ENCODE results near the gene CPT1B. TPM values are rescaled to one million over a fixed set of nuclear protein-coding genes. Genes with fewer than 3 reads are reported as not detected.

Gene CPT1B
- total and polyA plus RNA-seq, 2 of the 4 experiments (the other 2 are of a cell fraction) = 0.36 to 1.8 TPM

- no peak overlapping the region for H3K4me3 ChIP-seq (ENCODE audit: insufficient read depth, low read depth, low read length)
- no peak overlapping the region for H4K8ac ChIP-seq (ENCODE audit: low read depth in 2 of 2, low read length in 2 of 2)
- H2BK20ac ChIP-seq (ENCODE audit: low read depth, low read length) = no peak overlapping the region
- no peak overlapping the region for H2BK5ac ChIP-seq (ENCODE audit: low read depth, low read length, poor library complexity, severe bottlenecking)
- no peaks in the 10 kb centered on the region for H3K36me3 ChIP-seq (ENCODE audit: control insufficient read depth, insufficient read depth, low read length)
- ATAC-seq (ENCODE audit: low read depth) (no peak), DNase-seq (no peak)
- intact Hi-C loops (cut with micrococcal nuclease) (no loop called here), dilution Hi-C loops (cut with HindIII; ENCODE audit: low sequenced_read_pairs, unreplicated experiment) (no loop called here), in situ Hi-C loops (cut with MboI; ENCODE audit: low sequenced_read_pairs) (no loop called here)
- WGBS, 2 experiments (ENCODE audit: extremely low coverage in 2 of 2, insufficient read length in 1 of 2) = 21% methylated on average over 22 of the region's 35 CpGs; no CpG with 5 or more reads in 1 of the 2 experiments
- H3K4ac ChIP-seq (ENCODE audit: low read depth, low read length) = no peak overlapping the region
- H2BK15ac ChIP-seq (ENCODE audit: low read depth, low read length) = no peak overlapping the region
- H4K5ac ChIP-seq (ENCODE audit: low read depth, low read length) = no peak overlapping the region
- H3K27ac ChIP-seq (ENCODE audit: insufficient read depth, low read length) = no peak overlapping the region
- no peak overlapping the region for H3K18ac ChIP-seq (ENCODE audit: low read depth, low read length)
- no peak overlapping the region for H3K9ac ChIP-seq (ENCODE audit: low read depth, low read length)
- no peaks in the 10 kb centered on the region for H4K20me1 ChIP-seq (ENCODE audit: insufficient read depth, low read length)
- TF ChIP-seq MXI1 (IDR thresholded peaks at IDR 0.05; ENCODE audit: borderline replicate concordance, low read depth, low read length) (no peak), USF2 (IDR thresholded peaks at IDR 0.05; ENCODE audit: low read depth, low read length) (no peak), MAZ (IDR thresholded peaks at IDR 0.05; ENCODE audit: borderline replicate concordance, low read depth, low read length) (no peak), FOS (IDR thresholded peaks at IDR 0.05; ENCODE audit: low read depth, low read length) (no peak), NFE2L2 (IDR thresholded peaks at IDR 0.05; ENCODE audit: low read depth, low read length) (no peak), CEBPB (IDR thresholded peaks at IDR 0.05; ENCODE audit: low read depth, low read length) (no peak), SMC3 (IDR thresholded peaks at IDR 0.05; ENCODE audit: low read depth, low read length) (no peak)
- no peak overlapping the region for H3K23ac ChIP-seq (ENCODE audit: low read depth, low read length)
- no peaks in the 10 kb centered on the region for H3K79me1 ChIP-seq (ENCODE audit: low read depth in 1 of 2, low read length in 2 of 2)
- no peak overlapping the region for H2BK120ac ChIP-seq (ENCODE audit: low read depth, low read length)
- no peaks in the 10 kb centered on the region for H3K9me3 ChIP-seq (ENCODE audit: control insufficient read depth, insufficient read depth, low read length)
- no peak overlapping the region for H2AK5ac ChIP-seq (ENCODE audit: low read depth, low read length)
- H3K4me1 ChIP-seq (ENCODE audit: control insufficient read depth, insufficient read depth, low read length) = no peaks in the 10 kb centered on the region; the same call in 1 of the 2 replicates
- no peak overlapping the region for H3K56ac ChIP-seq (ENCODE audit: extremely low read depth, insufficient read depth, low read length)
- H3K4me2 ChIP-seq (ENCODE audit: low read depth, low read length) = no peak overlapping the region
- CTCF ChIA-PET = interaction anchor here (0.9 kb wide), 1 partner anchor 22 kb away, joined by 3 read pairs; the partner anchor contains the start of gene SCO2
- no peak overlapping the region for H2AK9ac ChIP-seq (replicated peaks; ENCODE audit: low read depth, low read length, poor library complexity)
- H3K27me3 ChIP-seq (ENCODE audit: control insufficient read depth, insufficient read depth, low read length) = peaks cover 71% of the 10 kb centered on the region
- H3K9me1 ChIP-seq (ENCODE audit: insufficient read depth, low read length) = 0 out of 2 replicates have a peak, but pooled peaks cover 2% of the 10 kb centered on the region
- peak overlapping the region; percentile 21 for H2AFZ ChIP-seq (replicated peaks; ENCODE audit: low read length, poor library complexity)
- POLR2A ChIA-PET (ENCODE audit: unreplicated experiment) = no interaction called here
- BruUV-seq (replicated peaks) = no TSS peak
- no peak overlapping the region for H3K14ac ChIP-seq (replicated peaks; ENCODE audit: low read depth, low read length)
- H4K91ac ChIP-seq (ENCODE audit: insufficient read depth, low read depth, low read length) = no peak overlapping the region
These were observed 30.8 kb downstream of the CPT1B start for GRCh38 chr22:50547263-50547985.

All from IMR-90 (cell line).